Measurements from ENCODE around the gene PHYKPL. TPM values are rescaled to one million over a fixed set of nuclear protein-coding genes. Genes with fewer than 3 reads are reported as not detected.

The PHYKPL gene
- total RNA-seq, 1 experiment from 2014 or later: 53.7 TPM

GRCh38 chr5:178194026-178194425 lies 38.6 kb downstream of the PHYKPL start:
- no peak for DNase-seq (ENCODE audit: extremely low read depth, low read depth)

GRCh38 chr5:178193251-178193809 lies 39.3 kb downstream of the PHYKPL start:
- DNase-seq (ENCODE audit: extremely low read depth, low read depth): no peak

- DNase-seq (ENCODE audit: extremely low read depth, low read depth): no peak
Measured at GRCh38 chr5:178192787-178193186, 39.8 kb downstream of the PHYKPL start.

- DNase-seq (ENCODE audit: extremely low read depth, low read depth): no peak
Measured at GRCh38 chr5:178192244-178192643, 40.4 kb downstream of the PHYKPL start.

GRCh38 chr5:178191661-178192060 lies 40.9 kb downstream of the PHYKPL start:
- DNase-seq (ENCODE audit: extremely low read depth, low read depth): no peak

GRCh38 chr5:178189433-178189832 lies 43.2 kb downstream of the PHYKPL start:
- DNase-seq (ENCODE audit: extremely low read depth, low read depth): no peak

- DNase-seq (ENCODE audit: extremely low read depth, low read depth): no peak
Measured at GRCh38 chr5:178187014-178187413, 45.6 kb downstream of the PHYKPL start, which contains the start of gene GMCL2. Gene GMCL2 (minus strand): TSS chr5:178187371. CDS start chr5:178187299, 72 bp downstream.

- no peak for DNase-seq (ENCODE audit: extremely low read depth, low read depth)
Measured at GRCh38 chr5:178186427-178186826, 46.2 kb downstream of the PHYKPL start.

- DNase-seq (ENCODE audit: extremely low read depth, low read depth): no peak
Measured at GRCh38 chr5:178182158-178182876, 50.3 kb downstream of the PHYKPL start.

GRCh38 chr5:178180141-178180863 lies 52.3 kb downstream of the PHYKPL start:
- no peak for DNase-seq (ENCODE audit: extremely low read depth, low read depth)

- DNase-seq (ENCODE audit: extremely low read depth, low read depth): no peak
Measured at GRCh38 chr5:178177569-178177968, 55.0 kb downstream of the PHYKPL start.

GRCh38 chr5:178176791-178177190 lies 55.8 kb downstream of the PHYKPL start:
- DNase-seq (ENCODE audit: extremely low read depth, low read depth): no peak

GRCh38 chr5:178174456-178174855 lies 58.1 kb downstream of the PHYKPL start:
- DNase-seq (ENCODE audit: extremely low read depth, low read depth): no peak

GRCh38 chr5:178170455-178170854 lies 62.1 kb downstream of the PHYKPL start:
- DNase-seq (ENCODE audit: extremely low read depth, low read depth): no peak

- no peak for DNase-seq (ENCODE audit: extremely low read depth, low read depth)
Measured at GRCh38 chr5:178165581-178165980, 67.0 kb downstream of the PHYKPL start.

GRCh38 chr5:178163772-178164735 lies 68.5 kb downstream of the PHYKPL start:
- DNase-seq (ENCODE audit: extremely low read depth, low read depth): peak; percentile 80

- DNase-seq (ENCODE audit: extremely low read depth, low read depth): no peak
Measured at GRCh38 chr5:178162481-178162880, 70.1 kb downstream of the PHYKPL start.

GRCh38 chr5:178160176-178160575 lies 72.4 kb downstream of the PHYKPL start:
- DNase-seq (ENCODE audit: extremely low read depth, low read depth): no peak

All from NCI-H460 (cell line).